Stimulated activated naive CD4-positive, alpha-beta T cell treated with Interleukin-2 at 50 U/mL for 16 hours (primary cell): ENCODE data around the gene SPARC.

Source experiments
- DNase-seq: peaks from one replicate; lab custom pipeline; 2025; lab: John Stamatoyannopoulos, UW

Gene SPARC

DNA sequence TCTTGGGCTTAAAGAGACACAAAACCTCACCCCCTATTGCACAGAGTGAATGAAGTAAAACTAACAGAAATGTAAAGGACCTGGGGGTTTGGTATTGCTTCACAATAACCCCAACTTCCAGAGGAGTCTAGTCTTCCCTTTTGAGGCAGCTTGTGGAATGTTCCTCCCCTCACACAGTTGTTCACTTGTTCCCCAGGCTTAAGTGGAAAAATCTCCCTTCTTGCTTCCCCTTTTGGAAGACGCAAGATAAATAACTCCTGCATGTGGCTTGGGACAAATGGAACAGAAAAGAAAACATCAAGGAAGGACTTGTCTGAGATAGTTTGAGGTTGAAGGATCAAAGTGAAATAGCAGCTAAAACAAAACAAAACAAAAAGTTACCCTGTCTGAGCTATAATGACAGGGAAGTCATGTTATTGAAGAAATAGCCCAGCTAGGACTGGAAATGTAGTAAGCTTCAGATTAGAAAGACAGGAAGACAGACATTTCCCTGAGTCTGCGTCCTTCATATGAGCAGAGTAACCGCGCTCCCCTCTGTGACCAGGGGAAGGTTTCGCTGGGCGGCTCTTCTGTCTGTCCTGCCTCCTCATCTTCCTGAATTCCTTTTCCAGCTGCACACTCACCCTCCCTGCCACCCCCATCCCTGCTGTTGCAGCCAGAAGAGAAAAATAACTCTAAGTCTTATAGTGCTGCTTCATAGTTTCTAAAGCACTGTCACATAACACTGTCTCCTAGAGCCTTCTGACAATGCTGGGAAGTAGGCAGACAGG, 8.8 kb downstream of the SPARC start:
- DNase-seq = no peak

DNA sequence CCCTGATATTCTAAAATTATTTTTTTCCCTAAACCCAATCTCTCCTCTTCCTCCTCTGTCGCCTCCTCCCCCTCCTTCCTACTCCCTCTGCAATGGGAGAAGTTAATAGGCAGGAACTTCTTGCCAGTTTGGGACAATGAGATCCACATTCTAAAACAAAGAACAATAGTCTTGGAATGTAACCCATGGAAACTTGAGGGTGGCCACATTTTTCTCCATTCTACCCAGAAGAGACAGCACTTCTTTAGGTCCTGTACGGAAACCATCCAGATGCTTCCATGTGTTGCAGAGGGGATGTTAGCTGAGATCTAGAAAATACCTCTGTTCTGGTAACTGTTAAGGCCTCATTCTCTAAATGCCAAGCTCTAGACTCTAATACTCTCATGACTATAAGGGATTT, 10.0 kb downstream of the SPARC start:
- DNase-seq = no peak

DNA sequence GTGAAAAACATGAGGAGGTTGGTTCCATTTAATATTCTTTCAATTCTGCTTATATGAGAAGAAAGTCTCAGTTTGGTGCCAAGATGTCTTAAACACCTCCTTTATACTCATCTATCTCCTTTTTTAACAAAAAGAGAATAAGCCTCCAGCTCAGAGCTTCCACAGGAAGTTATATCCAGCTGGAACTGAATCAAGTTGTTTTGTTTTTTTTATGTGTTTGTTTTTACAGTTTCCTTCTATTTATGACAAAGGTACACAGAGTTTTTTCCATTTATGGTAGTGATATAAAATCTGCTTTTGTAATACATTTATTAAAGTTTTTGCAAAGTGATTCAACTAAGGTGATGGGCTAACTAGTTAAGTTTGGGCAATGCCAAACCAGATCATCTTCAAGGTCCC, 10.4 kb downstream of the SPARC start:
- DNase-seq = no peak

DNA sequence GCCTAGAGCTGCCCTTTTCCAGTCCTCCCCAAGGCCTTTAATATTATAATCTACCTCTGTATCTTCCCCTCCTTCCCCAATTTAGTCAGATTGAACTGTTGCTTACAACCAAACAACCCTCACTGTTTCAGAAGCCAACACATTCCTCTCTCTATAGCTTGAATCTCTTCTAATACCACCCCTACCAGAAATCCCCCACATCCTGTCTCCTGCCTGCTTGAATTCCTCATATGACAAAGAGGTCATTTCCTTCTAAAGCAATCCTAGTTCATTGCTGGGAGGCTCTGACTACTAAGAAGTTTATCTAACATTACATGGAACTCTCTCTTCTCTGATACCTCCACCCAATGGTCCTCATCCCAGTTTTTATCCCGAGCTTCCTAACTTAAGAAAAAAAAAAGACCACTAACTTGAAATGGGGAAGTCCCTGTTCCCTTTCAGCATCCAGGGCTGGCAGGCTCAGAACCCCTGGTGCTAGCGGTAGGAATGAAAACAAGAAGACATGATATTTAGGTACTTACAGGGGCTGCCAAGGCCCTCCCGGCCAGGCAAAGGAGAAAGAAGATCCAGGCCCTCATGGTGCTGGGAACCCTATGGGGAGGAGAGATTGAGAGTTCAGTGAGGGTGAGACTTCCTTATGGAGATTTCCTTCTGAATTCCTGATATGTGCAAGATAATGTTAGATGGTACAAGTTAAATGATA, 11.0 kb downstream of the SPARC start:
- no peak for DNase-seq

DNA sequence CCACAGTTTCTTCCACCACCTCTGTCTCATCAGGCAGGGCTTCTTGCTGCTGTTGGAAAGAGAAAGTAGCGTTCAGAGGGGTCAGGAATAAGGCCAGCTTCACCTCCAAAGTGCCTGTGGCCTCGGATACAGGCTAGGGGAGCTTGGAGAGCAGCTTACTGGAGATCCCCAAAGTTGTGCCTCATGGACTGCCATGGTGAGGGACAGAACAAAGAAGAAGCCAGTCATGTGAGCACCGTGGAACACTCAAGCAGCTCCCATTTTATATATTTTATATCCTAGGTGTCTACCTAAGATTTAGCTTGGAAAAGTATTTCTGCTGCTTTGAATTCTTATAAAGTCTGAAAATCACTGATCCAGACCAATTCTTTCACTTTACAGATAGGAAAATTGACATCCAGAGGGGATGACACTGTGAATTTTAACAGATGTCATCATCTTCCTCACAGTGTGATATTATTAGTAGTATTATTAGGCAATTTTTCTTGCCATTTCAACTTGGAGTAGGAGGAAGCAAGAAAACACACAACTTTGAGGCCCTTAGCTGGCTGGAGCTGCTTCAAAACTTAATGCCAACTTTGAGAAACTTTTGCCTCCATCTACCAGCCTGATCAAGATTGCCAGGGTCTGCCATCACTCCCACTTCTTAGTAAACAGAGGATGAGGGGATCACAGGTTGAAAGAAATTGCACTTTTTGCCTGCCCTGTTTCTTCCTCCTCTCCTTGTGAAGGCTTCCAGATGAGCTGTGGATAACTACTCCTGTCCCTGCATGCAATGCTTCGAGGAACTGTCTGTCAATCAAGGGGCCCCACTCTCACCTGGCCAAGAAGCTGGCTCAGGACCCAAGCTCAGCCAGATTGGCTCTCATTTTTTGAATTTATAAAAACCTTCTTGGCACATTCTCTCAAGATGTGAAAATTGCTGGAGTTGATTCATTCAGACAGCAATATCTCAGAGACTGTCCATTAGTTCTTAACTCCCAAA, 11.8 kb downstream of the SPARC start:
- no peak for DNase-seq

DNA sequence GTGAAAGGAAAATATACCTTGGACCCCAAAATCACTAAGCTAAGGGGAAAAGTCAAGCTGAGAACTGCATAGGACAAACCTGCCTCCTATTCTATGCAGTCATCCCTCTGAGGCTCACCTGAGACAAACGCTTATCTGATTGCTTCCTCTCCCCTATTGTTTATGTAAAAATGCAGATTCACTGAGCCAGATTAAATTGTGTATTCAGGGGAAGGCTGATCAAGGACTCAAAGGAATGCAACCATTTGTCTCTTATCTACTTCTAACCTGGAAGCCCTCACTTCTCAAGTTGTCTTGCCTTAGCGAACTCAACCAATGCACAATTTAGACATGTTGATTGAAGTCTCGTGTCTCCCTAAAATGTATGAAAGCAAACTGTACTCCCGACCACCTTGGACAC, 13.3 kb downstream of the SPARC start:
- DNase-seq = no peak

DNA sequence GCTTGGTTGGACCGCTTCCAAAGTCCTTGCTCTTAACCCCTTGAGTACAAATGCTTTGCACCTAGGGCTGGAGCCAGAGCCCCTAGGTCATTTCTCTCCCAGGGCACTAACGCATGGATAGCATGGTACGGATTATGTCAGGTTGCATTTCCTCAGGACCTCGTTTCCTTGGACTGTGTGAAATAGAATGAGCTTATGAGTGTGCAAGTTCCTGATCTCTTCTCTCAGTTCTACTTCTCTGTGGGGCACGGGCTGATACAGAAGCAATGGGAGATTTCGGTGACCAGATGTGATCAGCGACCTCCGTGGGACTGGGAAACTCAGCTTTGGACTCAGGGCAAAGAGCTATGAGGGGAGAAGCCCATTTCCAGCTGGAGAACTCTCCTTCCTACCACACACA, 14.2 kb downstream of the SPARC start:
- DNase-seq = no peak

DNA sequence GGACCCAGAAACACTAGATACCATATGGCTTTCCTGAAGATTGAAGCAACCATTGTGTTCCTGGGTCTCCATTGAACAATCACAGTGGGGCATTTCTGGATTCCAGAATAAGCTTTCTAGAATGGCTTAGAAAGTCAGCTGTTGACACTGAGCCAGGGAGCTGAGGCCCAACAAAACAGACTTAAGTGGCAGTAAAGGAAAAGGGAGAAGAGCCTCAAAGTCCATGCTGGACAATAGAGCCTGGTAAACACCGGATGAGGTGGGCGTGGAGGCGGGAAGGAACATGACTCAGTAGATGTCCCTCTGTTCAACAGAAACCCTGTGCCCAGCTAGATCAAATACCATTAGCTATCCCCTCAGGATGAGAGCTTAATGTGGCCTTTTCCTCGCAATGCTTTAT, 14.8 kb downstream of the SPARC start:
- DNase-seq = no peak

DNA sequence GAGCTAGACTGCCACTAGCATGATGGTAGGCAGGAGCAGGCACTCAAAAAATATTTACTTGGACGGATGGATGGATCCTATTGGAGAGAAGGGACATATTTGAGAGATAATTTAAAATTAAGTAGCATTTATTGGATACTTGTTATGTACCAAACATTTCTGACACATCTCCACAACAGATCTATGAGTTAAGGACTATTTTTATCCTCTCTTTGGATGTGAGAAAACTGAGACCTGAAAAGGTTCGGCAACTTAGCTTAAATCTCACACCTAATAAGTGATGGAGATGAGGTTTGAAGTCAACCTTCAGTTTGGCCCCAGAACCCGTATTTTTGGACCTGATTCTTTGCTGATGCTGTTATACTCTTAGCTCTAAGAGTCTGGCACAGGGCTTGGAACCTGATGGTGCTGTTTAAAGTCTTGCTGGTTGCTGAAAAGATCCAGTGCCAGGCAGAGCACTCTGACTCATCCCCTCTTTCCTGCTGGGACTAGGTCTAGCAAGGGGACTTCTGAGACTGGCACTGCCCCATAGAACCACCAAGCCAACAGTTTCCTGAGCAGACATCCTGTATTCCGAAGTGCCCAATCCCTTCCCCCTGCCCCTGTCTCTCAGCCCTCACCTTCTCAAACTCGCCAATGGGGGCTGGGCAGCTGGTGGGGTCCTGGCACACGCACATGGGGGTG, 15.6 kb downstream of the SPARC start:
- DNase-seq = no peak

DNA sequence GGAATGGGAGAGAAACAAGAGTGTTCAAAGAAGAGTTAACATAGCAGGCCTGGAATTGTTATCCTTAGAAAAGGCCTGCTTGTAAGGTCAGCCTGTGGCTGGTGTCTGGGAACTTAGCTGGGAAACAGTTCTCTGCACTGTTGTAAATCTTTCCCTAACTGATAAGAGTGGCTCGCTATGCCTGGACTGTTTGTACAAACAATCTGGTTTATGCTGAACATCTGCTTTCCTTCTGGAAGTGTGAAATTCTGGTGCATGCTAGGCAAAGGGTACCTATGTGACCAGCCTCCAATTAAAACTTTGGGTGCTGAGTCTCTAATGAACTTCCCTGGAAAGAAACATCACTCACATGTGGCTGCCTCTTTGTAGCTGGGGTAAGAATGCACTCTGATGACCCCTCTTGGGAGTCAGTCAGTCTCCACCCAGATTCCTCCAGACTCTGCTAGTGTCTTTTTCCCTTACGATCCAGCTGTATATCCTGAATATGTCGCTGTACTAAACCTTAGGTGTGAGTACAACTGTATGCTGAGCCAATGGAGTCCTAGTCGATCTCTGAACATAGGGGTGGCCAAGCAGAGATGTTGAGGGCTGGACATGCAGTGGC, 16.5 kb downstream of the SPARC start:
- DNase-seq = no peak

DNA sequence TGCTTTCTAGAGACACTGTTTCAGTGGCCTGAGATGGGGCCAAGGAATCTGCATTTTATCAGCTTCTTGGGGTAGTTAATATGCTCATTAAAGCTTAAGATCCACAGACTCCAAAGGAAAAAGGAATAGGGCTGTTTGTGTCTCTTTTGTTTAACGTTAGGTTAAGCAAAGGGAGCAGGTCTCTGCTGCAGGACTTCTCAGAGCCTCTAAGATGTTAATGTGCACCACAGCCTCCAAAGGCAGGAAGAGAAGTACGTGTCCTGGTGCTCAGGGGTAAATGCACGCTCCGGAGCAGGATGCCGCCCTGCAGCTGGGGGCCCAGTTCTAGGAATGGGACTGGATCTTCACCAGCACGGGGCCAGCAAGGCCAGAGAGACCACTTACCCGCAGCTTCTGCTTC, 19.6 kb downstream of the SPARC start:
- no peak for DNase-seq

DNA sequence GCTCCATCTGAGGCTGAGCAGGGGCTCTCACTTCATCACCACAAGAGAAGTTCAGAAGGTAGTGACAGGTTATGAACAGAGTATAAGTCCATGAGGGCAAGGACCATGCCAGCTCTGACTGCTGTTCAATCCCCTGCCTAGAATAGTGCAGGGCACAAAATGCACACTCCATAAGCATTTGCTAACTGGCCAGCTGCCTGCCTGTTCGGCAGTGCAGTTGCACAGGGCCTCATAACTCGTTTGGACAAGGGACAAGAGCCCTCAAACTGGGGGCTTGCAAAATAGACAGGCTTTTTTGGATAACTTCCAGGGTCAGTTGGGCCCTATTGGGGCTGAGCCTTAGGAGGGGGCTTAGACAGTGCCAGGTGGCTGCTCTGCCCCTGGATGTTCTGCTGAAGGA, 21.1 kb downstream of the SPARC start:
- no peak for DNase-seq

DNA sequence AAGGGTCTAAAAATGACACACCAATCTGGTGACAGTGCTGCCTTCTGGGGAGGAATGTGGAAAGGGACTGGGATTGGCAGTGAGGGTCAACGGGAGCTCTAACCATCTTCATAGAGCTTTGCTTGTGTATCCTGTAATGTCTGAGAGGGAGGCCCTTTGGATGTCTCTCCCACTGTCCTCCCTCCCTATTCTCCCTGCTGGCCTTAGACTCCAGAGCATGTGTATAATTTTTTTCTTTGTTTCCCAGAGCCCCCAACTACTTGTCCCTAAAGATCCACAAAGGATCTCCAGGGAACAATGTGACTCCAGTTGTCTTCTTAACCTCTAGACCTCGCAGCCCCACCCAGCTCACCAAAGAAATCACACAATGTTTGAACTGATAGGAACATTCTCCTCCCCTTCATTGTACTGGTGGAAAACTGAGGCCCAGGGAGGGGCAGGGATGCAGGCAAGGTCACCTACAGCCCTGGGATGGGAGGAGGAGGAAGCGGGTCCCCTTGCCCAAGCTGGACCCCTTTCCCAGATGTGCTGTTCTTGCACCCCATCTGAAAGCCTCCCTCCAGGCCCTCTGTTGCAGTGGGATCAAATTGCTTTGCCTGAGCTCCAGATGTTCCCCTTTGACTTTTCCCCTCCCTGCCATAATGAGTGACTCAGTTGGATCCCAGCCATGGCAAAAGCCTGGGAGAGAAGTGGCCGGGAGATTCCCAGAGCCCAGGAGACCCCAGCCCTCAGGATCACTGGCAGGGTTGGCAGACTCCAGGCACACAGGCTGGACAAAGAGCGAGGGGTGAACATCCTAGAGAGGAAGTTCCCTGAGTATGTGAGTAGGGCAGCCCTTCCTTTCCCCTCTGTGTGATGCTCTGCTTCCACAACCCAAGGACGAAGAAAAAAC, 21.8 kb downstream of the SPARC start:
- no peak for DNase-seq

DNA sequence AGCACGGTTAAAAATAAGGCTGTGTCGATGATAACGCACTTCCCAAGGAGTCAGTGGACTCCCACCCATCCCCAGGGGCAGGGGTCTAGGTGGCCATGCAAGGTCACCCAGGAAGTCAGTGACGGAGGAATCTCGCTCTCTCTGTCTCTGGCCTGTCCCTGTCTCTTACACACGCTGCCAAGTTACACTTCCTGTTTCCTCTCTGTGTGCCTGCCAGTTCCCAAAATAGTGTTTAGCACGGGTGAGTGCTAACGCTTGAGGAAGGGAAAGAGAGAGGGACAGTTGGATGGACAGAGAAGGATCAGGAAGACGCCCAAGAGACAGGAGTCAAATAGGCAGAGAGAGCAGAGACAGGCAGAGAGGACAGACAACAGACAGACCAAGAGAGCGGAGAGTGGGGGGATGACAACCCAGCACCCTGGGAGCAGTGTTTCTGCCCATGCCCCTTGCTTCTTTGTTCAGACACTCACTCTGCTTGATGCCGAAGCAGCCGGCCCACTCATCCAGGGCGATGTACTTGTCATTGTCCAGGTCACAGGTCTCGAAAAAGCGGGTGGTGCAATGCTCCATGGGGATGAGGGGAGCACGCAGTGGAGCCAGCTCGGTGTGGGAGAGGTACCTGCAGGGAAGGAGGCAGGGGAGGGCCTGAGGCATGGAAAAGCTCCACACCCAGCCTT, 23.0 kb downstream of the SPARC start:
- no peak for DNase-seq

DNA sequence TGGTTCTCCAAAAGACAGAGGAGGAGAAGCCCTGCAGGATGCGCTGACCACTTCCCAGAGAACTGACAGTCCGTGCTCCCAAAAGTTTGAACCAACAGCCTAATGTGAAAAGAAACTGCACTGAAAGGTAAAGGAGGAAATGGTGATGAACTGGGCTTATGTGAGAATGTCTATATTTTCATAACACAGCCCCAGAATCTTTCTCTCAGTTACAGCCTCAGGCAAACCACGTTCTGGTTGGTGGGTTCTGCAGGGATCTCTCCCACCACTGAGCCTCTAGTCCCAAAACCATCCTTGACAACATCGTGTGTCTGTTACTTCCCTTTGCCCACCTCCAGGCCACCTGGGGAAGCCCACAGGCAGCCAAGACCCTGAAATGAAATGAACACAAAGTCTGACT, 23.9 kb downstream of the SPARC start:
- no peak for DNase-seq

DNA sequence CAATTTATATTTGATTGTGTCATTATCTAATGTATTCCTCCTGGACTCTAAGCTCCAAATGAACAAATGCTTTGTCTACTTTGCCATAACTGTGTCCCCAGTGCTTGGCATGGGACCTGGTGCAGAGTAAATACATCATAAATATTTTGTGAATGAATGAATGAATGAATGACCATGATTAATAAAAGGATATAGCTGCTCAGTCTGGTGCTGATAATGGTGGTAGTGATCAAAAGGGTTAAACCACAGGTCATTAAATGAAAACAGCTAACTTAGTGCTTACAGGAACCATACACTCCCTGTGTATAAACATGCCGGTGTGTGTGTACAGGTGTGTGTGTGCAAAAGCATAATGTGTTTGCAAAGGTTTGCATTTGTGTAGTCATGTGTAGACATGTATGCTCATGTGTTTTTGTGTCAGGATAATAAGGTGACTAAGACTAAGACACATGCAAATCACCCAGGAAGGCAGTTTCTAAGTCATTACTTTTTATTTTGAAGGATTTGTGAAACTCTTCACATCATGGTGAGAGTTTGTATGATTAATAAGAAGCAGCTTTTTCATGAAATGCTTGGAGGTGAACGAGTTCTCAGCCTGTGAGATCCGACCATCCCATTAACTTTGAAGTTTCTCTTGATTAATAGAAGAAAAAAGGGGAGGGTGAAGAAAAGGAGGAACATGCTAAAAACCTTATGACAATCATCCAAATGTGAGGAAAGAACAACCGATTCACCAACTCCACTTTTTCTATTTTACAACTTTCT, 24.6 kb downstream of the SPARC start:
- DNase-seq = no peak

DNA sequence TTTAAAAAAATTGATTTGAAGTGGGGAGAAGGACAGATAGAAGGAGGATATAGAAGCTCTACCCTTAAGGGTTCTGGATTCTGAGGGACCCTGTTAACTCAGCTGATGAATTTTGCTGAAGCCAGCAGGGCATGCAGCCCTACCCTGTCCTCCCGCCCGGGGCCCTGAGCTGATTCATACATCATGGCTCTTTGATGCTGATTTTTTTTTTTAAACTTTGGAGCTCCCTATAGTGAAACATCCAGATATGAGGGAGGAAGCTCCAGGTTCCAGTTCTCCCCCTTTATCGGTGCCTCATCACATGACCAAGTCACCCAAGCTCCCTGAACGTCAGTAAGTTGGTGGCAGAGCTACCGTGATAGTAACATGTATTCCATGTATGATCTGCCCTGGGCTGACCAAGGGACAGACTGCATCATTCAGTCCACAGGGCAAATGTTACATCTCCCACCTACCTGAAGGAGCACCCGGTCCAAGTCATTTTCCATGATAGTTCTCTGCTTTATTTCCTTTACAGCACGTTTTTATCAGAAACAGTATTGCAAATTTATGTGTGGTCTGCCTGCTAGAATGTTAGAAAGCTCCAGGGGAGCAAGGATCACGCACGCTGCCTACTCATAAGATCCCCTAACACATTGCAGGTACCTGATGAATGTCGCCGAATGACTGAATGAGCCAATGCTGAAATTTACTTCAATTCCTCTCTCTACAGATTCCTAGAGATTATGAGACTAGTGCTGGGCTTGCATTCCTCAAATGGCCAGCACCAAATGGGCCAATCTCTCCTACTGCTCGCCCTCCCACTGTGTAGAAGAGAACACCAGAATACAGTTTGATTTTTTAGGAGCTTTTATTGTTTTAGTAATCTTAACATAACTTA, 25.9 kb downstream of the SPARC start:
- DNase-seq = no peak
